HCT116 (cell line): Measurements from ENCODE around the gene VWA1. TPM values are rescaled to one million over a fixed set of nuclear protein-coding genes. Genes with fewer than 3 reads are reported as not detected.
"Not testable (repeated sequence)": the region's sequence is repeated elsewhere in the genome, so short reads cannot be mapped to it uniquely, and the experiment has no call there.

ENCODE experiments used
- ATAC-seq: fragments of 200-7000 bp; cut with Tn5 transposase; 2 replicates; pipeline ENCODE4 v1.9.1; 2020; ENCODE audit warnings: mild to moderate bottlenecking, moderate library complexity
- BruUV-seq: library from RNA; stranded (reverse); fragments of 400-500 nt; replicated peaks from 2 replicates; lab custom pipeline; 2021; lab: Mats Ljungman, UMichigan
- CTCF ChIA-PET: fragments of 300-600 bp; sonication (Branson Sonifier 250); formaldehyde crosslinking; loops from one replicate; lab custom pipeline; 2021; ENCODE audit warnings: antibody characterized with exemption; lab: Charles Lee
- POLR2A ChIA-PET: fragments of 300-600, 350-600 bp; sonication (Branson Sonifier 250); formaldehyde crosslinking; loops from one replicate; lab custom pipeline; 2021; ENCODE audit warnings: antibody characterized with exemption; lab: Charles Lee
- RAD21 ChIA-PET, 2 experiments: fragments of 300-600 bp; sonication (Branson Sonifier 250); formaldehyde crosslinking; loops; one replicate each; lab custom pipeline; 2023; ENCODE audit warnings: low total read pairs in 2 of 2; ENCODE audit not compliant: uncharacterized antibody in 2 of 2, unreplicated experiment in 2 of 2, low non-redundant PET in 1 of 2; lab: Charles Lee
- DNase-seq: peaks from one replicate; pipeline ENCODE4 v3.0.0-alpha.2; 2010; ENCODE audit warnings: low read depth, low spot score
- H2AFZ ChIP-seq: fragments of 200-600 bp; shearing (Covaris generic), sonication (generic); 2 replicates; pipeline ENCODE4 v1.6.1; 2017; ENCODE audit warnings: low read depth, mixed run types, mixed read lengths, antibody characterized with exemption, low read length; ENCODE audit not compliant: poor library complexity, severe bottlenecking
- H3K27ac ChIP-seq: 2 replicates; pipeline ENCODE4 v1.5.1; 2012; ENCODE audit warnings: low read depth, low read length
- H3K27me3 ChIP-seq: fragments of 200-600 bp; sonication (generic); 2 replicates; pipeline ENCODE4 v1.6.1; 2016; ENCODE audit warnings: mixed run types, low read length, mixed read lengths; ENCODE audit not compliant: insufficient read depth
- H3K36me3 ChIP-seq, 2 experiments: fragments of 200-500 bp in 1 of 2; fragments of 200-600 bp in 1 of 2; sonication (Bioruptor generic) in 1 of 2; sonication (generic) in 1 of 2; 2 replicates each; pipeline versions ENCODE4 v1.5.1 to v1.6.1; 2014 to 2016; ENCODE audit warnings: low read length in 2 of 2, inconsistent platforms in 1 of 2, mixed read lengths in 1 of 2, mixed run types in 1 of 2; ENCODE audit not compliant: insufficient read depth in 2 of 2, control insufficient read depth in 1 of 2
- H3K4me1 ChIP-seq, 2 experiments: fragments of 200-600 bp in 1 of 2; sonication (generic) in 1 of 2; 2 replicates each; pipeline versions ENCODE4 v1.5.1 to v1.6.1; 2012 to 2017; ENCODE audit warnings: low read length in 2 of 2, inconsistent platforms in 1 of 2, mild to moderate bottlenecking in 1 of 2, mixed read lengths in 1 of 2, mixed run types in 1 of 2, moderate library complexity in 1 of 2; ENCODE audit not compliant: insufficient read depth in 2 of 2, control insufficient read depth in 1 of 2
- H3K4me2 ChIP-seq: fragments of 200-600 bp; sonication (generic); 2 replicates; pipeline ENCODE4 v1.6.1; 2017; ENCODE audit warnings: mixed run types, low read length, mixed read lengths
- H3K4me3 ChIP-seq, 2 experiments: fragments of 200-600 bp in 1 of 2; sonication (generic) in 1 of 2; replicated peaks in 1 of 2; 2 replicates each; pipeline ENCODE4 v1.5.1; 2011 to 2016; ENCODE audit warnings: low read length in 2 of 2, control low read depth in 1 of 2, low read depth in 1 of 2, mild to moderate bottlenecking in 1 of 2, mixed read lengths in 1 of 2, mixed run types in 1 of 2
- H3K79me2 ChIP-seq: fragments of 200-600 bp; sonication (generic); 2 replicates; pipeline ENCODE4 v1.6.1; 2017; ENCODE audit warnings: mild to moderate bottlenecking, mixed run types, low read length, moderate library complexity, mixed read lengths; ENCODE audit not compliant: insufficient read depth
- H3K9ac ChIP-seq: fragments of 200-600 bp; sonication (generic); 2 replicates; pipeline ENCODE4 v1.6.1; 2016; ENCODE audit warnings: low read length, mixed read lengths
- H3K9me2 ChIP-seq: fragments of 200-600 bp; sonication (generic), shearing (Covaris generic); 2 replicates; pipeline ENCODE4 v1.6.1; 2017; ENCODE audit warnings: mixed run types, mild to moderate bottlenecking, moderate library complexity; ENCODE audit not compliant: insufficient read depth
- H3K9me3 ChIP-seq, 2 experiments: fragments of 200-500 bp in 1 of 2; fragments of 200-600 bp in 1 of 2; sonication (Bioruptor generic) in 1 of 2; sonication (generic) in 1 of 2; 2 replicates each; pipeline ENCODE4 v1.6.1; 2014 to 2017; ENCODE audit warnings: low read length in 2 of 2, mixed read lengths in 2 of 2, inconsistent platforms in 1 of 2, low read depth in 1 of 2, mild to moderate bottlenecking in 1 of 2, mixed run types in 1 of 2, moderate library complexity in 1 of 2; ENCODE audit not compliant: control insufficient read depth in 1 of 2, insufficient read depth in 1 of 2
- H4K20me1 ChIP-seq: fragments of 200-600 bp; sonication (generic), shearing (Covaris generic); 2 replicates; pipeline ENCODE4 v1.6.1; 2017; ENCODE audit warnings: mixed run types, mild to moderate bottlenecking, moderate library complexity; ENCODE audit not compliant: insufficient read depth
- CBX3 ChIP-seq: IDR thresholded peaks from 2 replicates; pipeline ENCODE4 v1.6.1; 2012; ENCODE audit warnings: low read depth
- CEBPB ChIP-seq: IDR thresholded peaks from 2 replicates; pipeline ENCODE4 v1.6.1; 2012; ENCODE audit warnings: low read depth
- EGR1 ChIP-seq: IDR thresholded peaks from 2 replicates; pipeline ENCODE4 v1.6.1; 2012; ENCODE audit warnings: low read depth
- EZH2phosphoT487 ChIP-seq: fragments of 200-600 bp; IDR thresholded peaks from 2 replicates; pipeline ENCODE4 v1.6.1; 2018; ENCODE audit warnings: antibody characterized with exemption, borderline replicate concordance
- FOSL1 ChIP-seq: IDR thresholded peaks from 2 replicates; pipeline ENCODE4 v1.6.1; 2012; ENCODE audit warnings: low read depth
- JUND ChIP-seq: IDR thresholded peaks from 2 replicates; pipeline ENCODE4 v1.6.1; 2012
- POLR2A ChIP-seq: IDR thresholded peaks from 2 replicates; pipeline ENCODE4 v1.7.0; 2011; ENCODE audit warnings: borderline replicate concordance; ENCODE audit not compliant: insufficient read depth, insufficient read length; ENCODE audit errors: extremely low read depth
- RAD21 ChIP-seq: IDR thresholded peaks from 2 replicates; pipeline ENCODE4 v1.6.1; 2012; ENCODE audit warnings: low read depth, mild to moderate bottlenecking
- SIN3A ChIP-seq: IDR thresholded peaks from 2 replicates; pipeline ENCODE4 v1.6.1; 2012; ENCODE audit warnings: low read depth
- SP1 ChIP-seq: IDR thresholded peaks from 2 replicates; pipeline ENCODE4 v1.6.1; 2012; ENCODE audit warnings: low read depth
- SRF ChIP-seq: IDR thresholded peaks from 2 replicates; pipeline ENCODE4 v1.6.1; 2012; ENCODE audit warnings: low read depth
- TCF7L2 ChIP-seq: IDR thresholded peaks from 2 replicates; pipeline ENCODE4 v1.7.0; 2011; ENCODE audit warnings: borderline replicate concordance, inconsistent platforms; ENCODE audit not compliant: insufficient read depth, insufficient read length; ENCODE audit errors: extremely low read depth
- ZNF274 ChIP-seq: fragments of 200-500 bp; sonication (Bioruptor generic); IDR thresholded peaks from 2 replicates; pipeline ENCODE4 v1.6.1; 2014; ENCODE audit warnings: mild to moderate bottlenecking, low read depth, low read length, inconsistent platforms
- intact Hi-C: fragments of 100-400 bp; cut with micrococcal nuclease; formaldehyde crosslinking; loops from 2 replicates; pipeline ENCODE4 v1.10.0; 2022
- total RNA-seq: library from RNA; stranded (reverse); gene quantifications from one replicate; pipeline ENCODE4 v1.2.1, GENCODE V29; 2021; ENCODE audit not compliant: unreplicated experiment
- TF ChIP-seq, protein P1 (sequence below): IDR thresholded peaks from 2 replicates; pipeline ENCODE4 v1.6.1; 2011; ENCODE audit warnings: mild to moderate bottlenecking, low read length, moderate library complexity; ENCODE audit not compliant: insufficient replicate concordance; ENCODE audit errors: extremely low read depth
- TF ChIP-seq, protein P2 (sequence below): IDR thresholded peaks from 2 replicates; pipeline ENCODE4 v1.6.1; 2012
- TF ChIP-seq, protein P3 (sequence below): IDR thresholded peaks from 2 replicates; pipeline ENCODE4 v1.6.1; 2012; ENCODE audit warnings: low read depth

VWA1 gene
- total RNA-seq, 1 experiment from 2014 or later, result 50.6 TPM

GRCh38 chr1:1450616-1451015 lies 15.1 kb downstream of the VWA1 start:
- DNase-seq, intact Hi-C loops, H3K9me3 ChIP-seq, CTCF ChIA-PET, H3K79me2 ChIP-seq, ATAC-seq, H3K9me2 ChIP-seq, H3K36me3 ChIP-seq, H3K4me1 ChIP-seq, H3K4me3 ChIP-seq, H3K27me3 ChIP-seq, H3K27ac ChIP-seq, H4K20me1 ChIP-seq, BruUV-seq, H3K4me2 ChIP-seq, RAD21 ChIA-PET, H2AFZ ChIP-seq, H3K9ac ChIP-seq, POLR2A ChIA-PET: not testable (repeated sequence)

DNA sequence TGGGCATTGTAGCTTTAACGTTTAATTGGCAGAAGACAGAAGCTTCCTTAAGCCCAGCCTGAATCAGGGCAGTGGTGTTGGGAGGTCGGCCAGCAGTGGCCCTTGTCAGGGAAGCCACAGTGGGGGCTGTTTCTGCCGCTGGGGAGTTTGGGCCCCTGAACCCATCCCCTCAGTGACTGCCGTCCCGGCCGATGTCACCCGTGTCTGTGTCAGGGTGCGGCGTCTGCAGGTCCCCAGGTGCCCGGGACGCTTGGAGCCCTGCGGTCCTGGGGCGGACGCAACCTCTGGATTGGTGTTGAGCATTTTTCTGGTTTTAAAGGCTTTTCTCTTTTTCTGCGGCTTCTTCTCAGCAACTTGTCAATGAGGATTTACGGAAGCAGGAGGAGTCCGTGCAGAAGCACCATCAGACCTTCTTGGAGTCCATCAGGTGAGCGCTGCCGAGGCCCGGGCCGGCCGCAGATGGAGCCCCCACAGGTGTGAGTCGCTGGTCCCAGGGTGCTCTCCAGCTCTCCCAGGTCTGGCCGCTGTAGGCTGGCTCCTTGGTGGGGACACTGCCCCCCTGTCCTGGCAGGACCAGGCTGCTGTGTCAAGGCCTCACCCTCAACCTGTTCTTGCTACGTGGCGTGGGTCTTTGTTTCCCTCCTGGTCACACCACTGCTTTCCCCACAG lies 16.3 kb downstream of the VWA1 start:
- no peaks in the 10 kb centered on the region for H3K9me3 ChIP-seq
- ChIA-PET RAD21 (no interaction called here), POLR2A (no interaction called here), CTCF (no interaction called here)
- H3K27ac ChIP-seq, result no peak overlapping the region
- intact Hi-C loops, result no loop called here
- no peaks in the 10 kb centered on the region for H3K4me1 ChIP-seq
- no peak overlapping the region for H3K4me2 ChIP-seq
- no peaks in the 10 kb centered on the region for H3K79me2 ChIP-seq
- H3K9me2 ChIP-seq, result no peaks in the 10 kb centered on the region
- no TSS peak for BruUV-seq
- no peak overlapping the region for H3K9ac ChIP-seq
- H4K20me1 ChIP-seq, result no peaks in the 10 kb centered on the region
- no peaks in the 10 kb centered on the region for H3K27me3 ChIP-seq
- H3K4me3 ChIP-seq, result no peak overlapping the region
- DNase-seq (no peak), ATAC-seq (no peak)
- H2AFZ ChIP-seq, result no peak overlapping the region
- H3K36me3 ChIP-seq, result no peaks in the 10 kb centered on the region
- TF ChIP-seq, protein P1, sequence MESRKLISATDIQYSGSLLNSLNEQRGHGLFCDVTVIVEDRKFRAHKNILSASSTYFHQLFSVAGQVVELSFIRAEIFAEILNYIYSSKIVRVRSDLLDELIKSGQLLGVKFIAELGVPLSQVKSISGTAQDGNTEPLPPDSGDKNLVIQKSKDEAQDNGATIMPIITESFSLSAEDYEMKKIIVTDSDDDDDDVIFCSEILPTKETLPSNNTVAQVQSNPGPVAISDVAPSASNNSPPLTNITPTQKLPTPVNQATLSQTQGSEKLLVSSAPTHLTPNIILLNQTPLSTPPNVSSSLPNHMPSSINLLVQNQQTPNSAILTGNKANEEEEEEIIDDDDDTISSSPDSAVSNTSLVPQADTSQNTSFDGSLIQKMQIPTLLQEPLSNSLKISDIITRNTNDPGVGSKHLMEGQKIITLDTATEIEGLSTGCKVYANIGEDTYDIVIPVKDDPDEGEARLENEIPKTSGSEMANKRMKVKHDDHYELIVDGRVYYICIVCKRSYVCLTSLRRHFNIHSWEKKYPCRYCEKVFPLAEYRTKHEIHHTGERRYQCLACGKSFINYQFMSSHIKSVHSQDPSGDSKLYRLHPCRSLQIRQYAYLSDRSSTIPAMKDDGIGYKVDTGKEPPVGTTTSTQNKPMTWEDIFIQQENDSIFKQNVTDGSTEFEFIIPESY, result no peak
- TF ChIP-seq FOSL1, result no peak
- no peak for TF ChIP-seq ZNF274
- TF ChIP-seq, protein P2, sequence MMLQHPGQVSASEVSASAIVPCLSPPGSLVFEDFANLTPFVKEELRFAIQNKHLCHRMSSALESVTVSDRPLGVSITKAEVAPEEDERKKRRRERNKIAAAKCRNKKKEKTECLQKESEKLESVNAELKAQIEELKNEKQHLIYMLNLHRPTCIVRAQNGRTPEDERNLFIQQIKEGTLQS, result no peak
- no peak for TF ChIP-seq CBX3
- TF ChIP-seq EZH2phosphoT487, result no peak
- no peak for TF ChIP-seq JUND
- no peak for TF ChIP-seq EGR1
- TF ChIP-seq RAD21, result no peak
- TF ChIP-seq SP1, result no peak
- TF ChIP-seq SIN3A, result no peak
- TF ChIP-seq CEBPB, result no peak
- no peak for TF ChIP-seq POLR2A
- TF ChIP-seq TCF7L2, result no peak
- TF ChIP-seq, protein P3, sequence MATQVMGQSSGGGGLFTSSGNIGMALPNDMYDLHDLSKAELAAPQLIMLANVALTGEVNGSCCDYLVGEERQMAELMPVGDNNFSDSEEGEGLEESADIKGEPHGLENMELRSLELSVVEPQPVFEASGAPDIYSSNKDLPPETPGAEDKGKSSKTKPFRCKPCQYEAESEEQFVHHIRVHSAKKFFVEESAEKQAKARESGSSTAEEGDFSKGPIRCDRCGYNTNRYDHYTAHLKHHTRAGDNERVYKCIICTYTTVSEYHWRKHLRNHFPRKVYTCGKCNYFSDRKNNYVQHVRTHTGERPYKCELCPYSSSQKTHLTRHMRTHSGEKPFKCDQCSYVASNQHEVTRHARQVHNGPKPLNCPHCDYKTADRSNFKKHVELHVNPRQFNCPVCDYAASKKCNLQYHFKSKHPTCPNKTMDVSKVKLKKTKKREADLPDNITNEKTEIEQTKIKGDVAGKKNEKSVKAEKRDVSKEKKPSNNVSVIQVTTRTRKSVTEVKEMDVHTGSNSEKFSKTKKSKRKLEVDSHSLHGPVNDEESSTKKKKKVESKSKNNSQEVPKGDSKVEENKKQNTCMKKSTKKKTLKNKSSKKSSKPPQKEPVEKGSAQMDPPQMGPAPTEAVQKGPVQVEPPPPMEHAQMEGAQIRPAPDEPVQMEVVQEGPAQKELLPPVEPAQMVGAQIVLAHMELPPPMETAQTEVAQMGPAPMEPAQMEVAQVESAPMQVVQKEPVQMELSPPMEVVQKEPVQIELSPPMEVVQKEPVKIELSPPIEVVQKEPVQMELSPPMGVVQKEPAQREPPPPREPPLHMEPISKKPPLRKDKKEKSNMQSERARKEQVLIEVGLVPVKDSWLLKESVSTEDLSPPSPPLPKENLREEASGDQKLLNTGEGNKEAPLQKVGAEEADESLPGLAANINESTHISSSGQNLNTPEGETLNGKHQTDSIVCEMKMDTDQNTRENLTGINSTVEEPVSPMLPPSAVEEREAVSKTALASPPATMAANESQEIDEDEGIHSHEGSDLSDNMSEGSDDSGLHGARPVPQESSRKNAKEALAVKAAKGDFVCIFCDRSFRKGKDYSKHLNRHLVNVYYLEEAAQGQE, result no peak
- no peak for TF ChIP-seq SRF
